HG02870 (cell line): ENCODE results near the gene TUG1.

ENCODE experiments used
- ATAC-seq: cut with Tn5 transposase; IDR thresholded peaks from one replicate; pipeline ENCODE4 v1.9.1; 2021; ENCODE audit warnings: mild to moderate bottlenecking, moderate library complexity; ENCODE audit not compliant: unreplicated experiment

Gene TUG1

GRCh38 chr22:30947173-30947815, 21.8 kb upstream of the TUG1 start:
- no peak for ATAC-seq

GRCh38 chr22:30947816-30948454, 21.1 kb upstream of the TUG1 start:
- ATAC-seq: no peak

- no peak for ATAC-seq
Measured at GRCh38 chr22:30948930-30949342, 20.1 kb upstream of the TUG1 start.

GRCh38 chr22:30949934-30950660, 19.0 kb upstream of the TUG1 start:
- no peak for ATAC-seq

GRCh38 chr22:30953206-30953605, 15.9 kb upstream of the TUG1 start:
- ATAC-seq: no peak

GRCh38 chr22:30955153-30955552, 13.9 kb upstream of the TUG1 start:
- no peak for ATAC-seq

GRCh38 chr22:30964858-30965257, 4.2 kb upstream of the TUG1 start:
- no peak for ATAC-seq

- ATAC-seq: peak; percentile 13
Measured at GRCh38 chr22:30968015-30968923, 796 bp upstream of the TUG1 start, which contains the start of gene MORC2. Gene MORC2 (minus strand): TSS chr22:30968774. CDS start chr22:30967889, 885 bp downstream.

GRCh38 chr22:30969532-30970355, 679 bp downstream of the TUG1 start:
- peak; percentile 21 for ATAC-seq

GRCh38 chr22:30970356-30970746, 1.3 kb downstream of the TUG1 start:
- ATAC-seq: no peak

GRCh38 chr22:30978304-30978962, 9.4 kb downstream of the TUG1 start:
- no peak for ATAC-seq

GRCh38 chr22:30979932-30980331, 10.9 kb downstream of the TUG1 start:
- ATAC-seq: no peak

- no peak for ATAC-seq
Measured at GRCh38 chr22:30982512-30982911, 13.4 kb downstream of the TUG1 start.

- ATAC-seq: no peak
Measured at GRCh38 chr22:30984317-30984716, 15.3 kb downstream of the TUG1 start.

- no peak for ATAC-seq
Measured at GRCh38 chr22:30985561-30986208, 16.6 kb downstream of the TUG1 start.

- ATAC-seq: no peak
Measured at GRCh38 chr22:30989474-30989873, 20.4 kb downstream of the TUG1 start.

GRCh38 chr22:30990690-30991089, 21.6 kb downstream of the TUG1 start:
- ATAC-seq: no peak

GRCh38 chr22:30992565-30992964, 23.5 kb downstream of the TUG1 start:
- ATAC-seq: no peak

- no peak for ATAC-seq
Measured at GRCh38 chr22:30994960-30995359, 25.9 kb downstream of the TUG1 start.
